ENCODE measurements around the gene ENPP4.
"Not testable (repeated sequence)": the region's sequence is repeated elsewhere in the genome, so short reads cannot be mapped to it uniquely, and the experiment has no call there.

ENPP4 gene

GRCh38 chr6:46128476-46128875 is 1.3 kb upstream of the ENPP4 start:
- in situ Hi-C loops (cut with MboI; ENCODE audit: low pct_unique_long_range_greater_than_20kb, low sequenced_read_pairs, unreplicated experiment): no loop called here

GRCh38 chr6:46129291-46129628 is 529 bp upstream of the ENPP4 start:
- peak; percentile 18 for DNase-seq (ENCODE audit: low spot score)
- TF ChIP-seq CTCF (IDR thresholded peaks at IDR 0.05; ENCODE audit: extremely low read depth, insufficient read depth, missing control alignments): no peak
- in situ Hi-C loops (cut with MboI; ENCODE audit: low pct_unique_long_range_greater_than_20kb, low sequenced_read_pairs, unreplicated experiment): no loop called here

More at GRCh38 chr6:46128476-46128875, 1.3 kb upstream of the ENPP4 start:
- TF ChIP-seq CTCF (IDR thresholded peaks at IDR 0.05; ENCODE audit: extremely low read depth, insufficient read depth, missing control alignments): no peak
- DNase-seq (ENCODE audit: low spot score): peak; percentile 34

GRCh38 chr6:46130666-46131065 is 877 bp downstream of the ENPP4 start:
- in situ Hi-C loops (cut with MboI; ENCODE audit: low pct_unique_long_range_greater_than_20kb, low sequenced_read_pairs, unreplicated experiment): no loop called here
- no peak for TF ChIP-seq CTCF (IDR thresholded peaks at IDR 0.05; ENCODE audit: extremely low read depth, insufficient read depth, missing control alignments)
- DNase-seq (ENCODE audit: low spot score): no peak

DNA sequence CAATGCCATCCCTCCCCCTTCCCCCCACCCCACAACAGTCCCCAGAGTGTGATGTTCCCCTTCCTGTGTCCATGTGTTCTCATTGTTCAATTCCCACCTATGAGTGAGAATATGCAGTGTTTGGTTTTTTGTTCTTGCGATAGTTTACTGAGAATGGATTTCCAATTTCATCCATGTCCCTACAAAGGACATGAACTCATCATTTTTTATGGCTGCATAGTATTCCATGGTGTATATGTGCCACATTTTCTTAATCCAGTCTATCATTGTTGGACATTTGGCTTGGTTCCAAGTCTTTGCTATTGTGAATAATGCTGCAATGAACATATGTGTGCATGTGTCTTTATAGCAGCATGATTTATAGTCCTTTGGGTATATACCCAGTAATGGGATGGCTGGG is 1.5 kb downstream of the ENPP4 start:
- in situ Hi-C loops (cut with MboI; ENCODE audit: low pct_unique_long_range_greater_than_20kb, low sequenced_read_pairs, unreplicated experiment); DNase-seq (ENCODE audit: low spot score): not testable (repeated sequence)

- in situ Hi-C loops (cut with MboI; ENCODE audit: low pct_unique_long_range_greater_than_20kb, low sequenced_read_pairs, unreplicated experiment): no loop called here
- no peak for DNase-seq (ENCODE audit: low spot score)
- no peak for TF ChIP-seq CTCF (IDR thresholded peaks at IDR 0.05; ENCODE audit: extremely low read depth, insufficient read depth, missing control alignments)
These were observed 4.4 kb downstream of the ENPP4 start for GRCh38 chr6:46134216-46134615.

DNA sequence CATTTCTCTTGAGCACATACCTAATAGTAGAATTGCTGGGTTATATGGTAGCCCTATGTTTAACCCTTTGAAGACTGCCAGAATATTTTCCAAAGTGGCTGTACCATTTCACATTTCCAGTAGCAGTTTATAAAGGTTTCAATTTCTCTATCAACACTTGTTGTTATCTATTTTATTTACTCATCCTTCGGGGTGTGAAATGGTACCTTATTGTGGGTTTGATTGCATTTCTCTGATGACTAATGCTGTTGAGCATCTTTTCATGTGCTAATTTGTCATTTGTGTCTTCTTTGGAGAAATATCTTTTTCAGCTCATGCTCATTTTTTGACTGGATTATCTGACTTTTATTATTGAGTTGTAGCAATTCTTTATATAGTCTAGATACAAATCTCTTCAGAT is 5.4 kb downstream of the ENPP4 start:
- no peak for TF ChIP-seq CTCF (IDR thresholded peaks at IDR 0.05; ENCODE audit: extremely low read depth, insufficient read depth, missing control alignments)
- in situ Hi-C loops (cut with MboI; ENCODE audit: low pct_unique_long_range_greater_than_20kb, low sequenced_read_pairs, unreplicated experiment): no loop called here
- DNase-seq (ENCODE audit: low spot score): no peak

- no peak for DNase-seq (ENCODE audit: low spot score)
- in situ Hi-C loops (cut with MboI; ENCODE audit: low pct_unique_long_range_greater_than_20kb, low sequenced_read_pairs, unreplicated experiment): no loop called here
- no peak for TF ChIP-seq CTCF (IDR thresholded peaks at IDR 0.05; ENCODE audit: extremely low read depth, insufficient read depth, missing control alignments)
These were observed 7.0 kb downstream of the ENPP4 start for GRCh38 chr6:46136831-46137230.

All from GM13977 (cell line).